A549 (cell line): ENCODE results near the gene ERH. TPM values are rescaled to one million over a fixed set of nuclear protein-coding genes. Genes with fewer than 3 reads are reported as not detected.

Experiments
- ATAC-seq, 2 experiments: fragments of 200-7000 bp in 1 of 2; fragments of >200 bp in 1 of 2; cut with Nextera tagmentation in 1 of 2; cut with Tn5 transposase in 1 of 2; 3 replicates each; pipeline versions ENCODE4 v1.8.0 to v1.9.1; 2018 to 2020; ENCODE audit warnings: mild to moderate bottlenecking in 1 of 2, moderate library complexity in 1 of 2
- CTCF ChIA-PET: fragments of 300-600 bp; sonication (Branson Sonifier 250); formaldehyde crosslinking; extraction: SDS; loops from one replicate; lab custom pipeline; 2021; ENCODE audit warnings: antibody characterized with exemption, inconsistent platforms; lab: Yijun Ruan, JAX
- POLR2A ChIA-PET: fragments of 350-600 bp; formaldehyde crosslinking; extraction: SDS; loops from one replicate; lab custom pipeline; 2021; ENCODE audit warnings: antibody characterized with exemption, inconsistent platforms; lab: Yijun Ruan, JAX
- DNase-seq, 2 experiments: peaks; one replicate each; pipeline versions ENCODE4 v3.0.0 to v3.0.0-alpha.2; 2011 to 2016; ENCODE audit warnings: low read depth in 1 of 2, low spot score in 1 of 2
- FAIRE-seq: peaks from 2 replicates; lab custom pipeline; 2011; peaks lifted over from hg19 to GRCh38; lab: Jason Lieb, UNC
- H3K27ac ChIP-seq, 2 experiments: fragments of >200 bp; sonication (Bioruptor Twin); formaldehyde crosslinking; 3 replicates each; pipeline ENCODE4 v1.5.1; 2016 to 2017
- H3K4me1 ChIP-seq: fragments of >200 bp; sonication (Bioruptor Twin); formaldehyde crosslinking; 3 replicates; pipeline ENCODE4 v1.6.1; 2016
- H3K4me2 ChIP-seq: fragments of >200 bp; sonication (Bioruptor Twin); formaldehyde crosslinking; 3 replicates; pipeline ENCODE4 v1.6.1; 2016
- H3K4me3 ChIP-seq: fragments of >200 bp; sonication (Bioruptor Twin); formaldehyde crosslinking; 3 replicates; pipeline ENCODE4 v1.5.1; 2016
- H3K9me3 ChIP-seq: fragments of >200 bp; sonication (Bioruptor Twin); formaldehyde crosslinking; 3 replicates; pipeline ENCODE4 v1.6.1; 2016
- CBX8 ChIP-seq: fragments of 200-600 bp; sonication (generic); IDR thresholded peaks from 2 replicates; pipeline ENCODE4 v1.6.1; 2016
- CEBPB ChIP-seq, 2 experiments: fragments of >200 bp in 1 of 2; sonication (Bioruptor Twin) in 1 of 2; formaldehyde crosslinking in 1 of 2; IDR thresholded peaks; 2 replicates each; pipeline ENCODE4 v1.6.1; 2012 to 2016
- CHD4 ChIP-seq: fragments of 200-600 bp; sonication (generic); IDR thresholded peaks from 2 replicates; pipeline ENCODE4 v1.6.1; 2016; ENCODE audit warnings: antibody characterized with exemption, mild to moderate bottlenecking, borderline replicate concordance
- EHF ChIP-seq: fragments of 250-450 bp; sonication (Bioruptor Pico); IDR thresholded peaks from 2 replicates; pipeline ENCODE4 v1.5.0; 2020; ENCODE audit warnings: mild to moderate bottlenecking
- EHMT2 ChIP-seq: fragments of 200-600 bp; sonication (generic); IDR thresholded peaks from 2 replicates; pipeline ENCODE4 v1.6.1; 2016; ENCODE audit warnings: antibody characterized with exemption, low read depth, mild to moderate bottlenecking, moderate library complexity
- FOSB ChIP-seq: fragments of 250-450 bp; sonication (Bioruptor Pico); IDR thresholded peaks from 2 replicates; pipeline ENCODE4 v1.5.0; 2020; ENCODE audit warnings: mild to moderate bottlenecking, moderate library complexity
- FOXS1 ChIP-seq: fragments of 250-450 bp; sonication (Bioruptor Pico); IDR thresholded peaks from 2 replicates; pipeline ENCODE4 v1.5.0; 2020; ENCODE audit warnings: mild to moderate bottlenecking, moderate library complexity
- GATA3 ChIP-seq: IDR thresholded peaks from 2 replicates; pipeline ENCODE4 v1.6.1; 2012; ENCODE audit warnings: borderline replicate concordance
- HES2 ChIP-seq: fragments of >200 bp; sonication (Bioruptor Twin); formaldehyde crosslinking; IDR thresholded peaks from 2 replicates; pipeline ENCODE4 v1.6.1; 2016
- HOXA7 ChIP-seq: fragments of 250-450 bp; sonication (Bioruptor Pico); IDR thresholded peaks from 2 replicates; pipeline ENCODE4 v1.5.0; 2020; ENCODE audit warnings: mild to moderate bottlenecking, moderate library complexity
- HOXB13 ChIP-seq: fragments of 250-450 bp; sonication (Bioruptor Pico); IDR thresholded peaks from 2 replicates; pipeline ENCODE4 v1.5.0; 2020; ENCODE audit warnings: low read depth, mild to moderate bottlenecking, moderate library complexity
- HOXB5 ChIP-seq: fragments of 250-450 bp; sonication (Bioruptor Pico); IDR thresholded peaks from 2 replicates; pipeline ENCODE4 v1.5.0; 2020; ENCODE audit warnings: mild to moderate bottlenecking, moderate library complexity
- KDM1A ChIP-seq: fragments of 200-600 bp; sonication (generic); IDR thresholded peaks from 2 replicates; pipeline ENCODE4 v1.6.1; 2016; ENCODE audit warnings: low read depth, mild to moderate bottlenecking
- MAZ ChIP-seq: fragments of 150-350 bp; IDR thresholded peaks from 2 replicates; pipeline ENCODE4 v1.6.1; 2014; ENCODE audit warnings: antibody characterized with exemption, low read depth, low read length, borderline replicate concordance
- NFE2L2 ChIP-seq: fragments of 150-350 bp; conservative IDR thresholded peaks from 2 replicates; pipeline ENCODE4 v1.6.1; 2014; ENCODE audit warnings: low read length
- NR3C1 ChIP-seq: fragments of >200 bp; sonication (Bioruptor Twin); formaldehyde crosslinking; IDR thresholded peaks from 3 replicates; pipeline ENCODE4 v1.6.1; 2017
- PHF8 ChIP-seq: fragments of 200-600 bp; sonication (generic); IDR thresholded peaks from 2 replicates; pipeline ENCODE4 v1.6.1; 2016; ENCODE audit warnings: low read depth, mild to moderate bottlenecking, antibody characterized with exemption, moderate library complexity, borderline replicate concordance
- POLR2AphosphoS2 ChIP-seq: conservative IDR thresholded peaks from 2 replicates; pipeline ENCODE4 v1.6.1; 2012; ENCODE audit warnings: low read length, improper control_type of control experiment, inconsistent platforms
- RARB ChIP-seq: fragments of 250-450 bp; sonication (Bioruptor Pico); IDR thresholded peaks from 2 replicates; pipeline ENCODE4 v1.8.0; 2021; ENCODE audit warnings: mild to moderate bottlenecking, moderate library complexity
- RNF2 ChIP-seq: fragments of 200-600 bp; sonication (generic); IDR thresholded peaks from 2 replicates; pipeline ENCODE4 v1.6.1; 2016; ENCODE audit warnings: low read depth, mild to moderate bottlenecking, antibody characterized with exemption, moderate library complexity, borderline replicate concordance
- TFCP2L1 ChIP-seq: fragments of 250-450 bp; sonication (Bioruptor Pico); IDR thresholded peaks from 2 replicates; pipeline ENCODE4 v1.5.0; 2021; ENCODE audit warnings: mild to moderate bottlenecking
- TP53 ChIP-seq: fragments of 250-450 bp; sonication (Bioruptor Pico); IDR thresholded peaks from 2 replicates; pipeline ENCODE4 v1.5.0; 2021; ENCODE audit warnings: mild to moderate bottlenecking, moderate library complexity
- ZNF302 ChIP-seq: fragments of 250-450 bp; sonication (Bioruptor Pico); IDR thresholded peaks from 2 replicates; pipeline ENCODE4 v1.9.0; 2021; ENCODE audit warnings: inconsistent platforms, mild to moderate bottlenecking, moderate library complexity
- WGBS: methylation state at CpG from one replicate; pipeline ENCODE4 v1.1.6; 2017; ENCODE audit errors: missing lambda C conversion rate; 5-methylcytosine and 5-hydroxymethylcytosine counted together
- polyA plus RNA-seq, 4 experiments: library from polyadenylated mRNA; depleted of rRNA in 3 of 4; stranded (reverse); fragments of >200 nt; fragmentation: RNase III in 1 of 4; extraction: RNeasy Plus Mini Kit Qiagen cat#74134 plus additional on column Dnase treatment in 1 of 4; gene quantifications; 2 replicates in 3 of 4; 3 replicates in 1 of 4; pipeline ENCODE4 v1.2.3, GENCODE V29; 2011 to 2017
- TF ChIP-seq, protein P1 (sequence below): IDR thresholded peaks from 2 replicates; pipeline ENCODE4 v1.6.1; 2012; ENCODE audit warnings: low read depth, borderline replicate concordance

Gene ERH
- polyA plus RNA-seq, 2 of the 4 experiments (the other 2 are of a cell fraction), result 377 to 562 TPM

- DNase-seq (no peak), ATAC-seq (no peak), FAIRE-seq (no peak)
- Histone ChIP-seq H3K4me3 (no peak overlapping the region), H3K4me2 (no peak overlapping the region), H3K9me3 (no peaks in the 10 kb centered on the region), H3K27ac (no peak overlapping the region), H3K4me1 (peaks cover 8% of the 10 kb centered on the region; the same call in 2 of the 3 replicates)
- 88% methylated on average over 6 of the region's 6 CpGs for WGBS
- TF ChIP-seq KDM1A (no peak), RARB (CRISPR knock-in tag) (no peak), RNF2 (no peak), HES2 (no peak), ZNF302 (no peak), NR3C1 (no peak), MAZ (no peak), CBX8 (no peak), NFE2L2 (no peak), TP53 (CRISPR knock-in tag) (no peak), FOXS1 (CRISPR knock-in tag) (no peak), EHF (no peak), CEBPB (IDR thresholded peaks at IDR 0.05) (no peak)
- TF ChIP-seq, protein P1, sequence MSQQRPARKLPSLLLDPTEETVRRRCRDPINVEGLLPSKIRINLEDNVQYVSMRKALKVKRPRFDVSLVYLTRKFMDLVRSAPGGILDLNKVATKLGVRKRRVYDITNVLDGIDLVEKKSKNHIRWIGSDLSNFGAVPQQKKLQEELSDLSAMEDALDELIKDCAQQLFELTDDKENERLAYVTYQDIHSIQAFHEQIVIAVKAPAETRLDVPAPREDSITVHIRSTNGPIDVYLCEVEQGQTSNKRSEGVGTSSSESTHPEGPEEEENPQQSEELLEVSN, result no peak
- ChIA-PET POLR2A (no interaction called here), CTCF (no interaction called here)
These were observed 30.3 kb upstream of the ERH start for GRCh38 chr14:69428289-69428998.

GRCh38 chr14:69427596-69427995 is 29.5 kb upstream of the ERH start:
- ChIA-PET POLR2A (no interaction called here), CTCF (no interaction called here)
- DNase-seq (no peak), ATAC-seq (no peak), FAIRE-seq (no peak)
- Histone ChIP-seq H3K4me2 (no peak overlapping the region), H3K9me3 (no peaks in the 10 kb centered on the region), H3K4me1 (peaks cover 9% of the 10 kb centered on the region; the same call in 2 of the 3 replicates), H3K4me3 (no peak overlapping the region), H3K27ac (no peak overlapping the region)
- TF ChIP-seq HES2 (no peak), PHF8 (no peak), NR3C1 (no peak), RNF2 (no peak), GATA3 (no peak), CHD4 (no peak), EHMT2 (no peak), HOXA7 (CRISPR knock-in tag) (no peak), HOXB5 (CRISPR knock-in tag) (no peak), HOXB13 (CRISPR knock-in tag) (no peak), POLR2AphosphoS2 (no peak), TFCP2L1 (CRISPR knock-in tag) (no peak), FOSB (CRISPR knock-in tag) (no peak), KDM1A (no peak)
- WGBS, result 97% methylated on average over 1 of the region's 1 CpG
